GM12891 (cell line): ENCODE results near the gene CDH19.

Experiments
- POLR2A ChIP-seq: IDR thresholded peaks from 2 replicates; pipeline ENCODE4 v1.6.1; 2011; ENCODE audit warnings: low read depth, low read length, control low read depth
- POLR2AphosphoS5 ChIP-seq: IDR thresholded peaks from 2 replicates; pipeline ENCODE4 v1.6.1; 2011; ENCODE audit warnings: low read depth, low read length, control low read depth
- SPI1 ChIP-seq: IDR thresholded peaks from 2 replicates; pipeline ENCODE4 v1.6.1; 2011; ENCODE audit warnings: low read depth, low read length, control low read depth
- TAF1 ChIP-seq: IDR thresholded peaks from 2 replicates; pipeline ENCODE4 v1.6.1; 2011; ENCODE audit warnings: low read depth, low read length, control low read depth

- TF ChIP-seq POLR2A (no peak), SPI1 (no peak), TAF1 (no peak), POLR2AphosphoS5 (no peak)
These were observed 21.7 kb downstream of the CDH19 start for GRCh38 chr18:66582211-66582610.
